Measurements from ENCODE around the gene CCDC91. TPM values are rescaled to one million over a fixed set of nuclear protein-coding genes. Genes with fewer than 3 reads are reported as not detected.

Gene CCDC91
- total and polyA plus RNA-seq, 2 of the 4 experiments (the other 2 are of a cell fraction): 8.6 to 14.7 TPM

GRCh38 chr12:28460420-28461130 is 270.3 kb downstream of the CCDC91 start:
- Histone ChIP-seq H4K5ac (ENCODE audit: low read depth, low read length) (no peak overlapping the region), H3K9me1 (ENCODE audit: insufficient read depth, low read length) (no peaks in the 10 kb centered on the region), H2AK5ac (ENCODE audit: low read depth, low read length) (no peak overlapping the region), H3K79me1 (ENCODE audit: low read depth in 1 of 2, low read length in 2 of 2) (no peaks in the 10 kb centered on the region), H2BK5ac (ENCODE audit: low read depth, low read length, poor library complexity, severe bottlenecking) (no peak overlapping the region), H3K36me3 (ENCODE audit: control insufficient read depth, insufficient read depth, low read length) (peaks cover 3% of the 10 kb centered on the region; the same call in 1 of the 2 replicates), H3K4me3 (ENCODE audit: insufficient read depth, low read depth, low read length) (no peak overlapping the region), H3K56ac (ENCODE audit: extremely low read depth, insufficient read depth, low read length) (no peak overlapping the region), H3K27me3 (ENCODE audit: control insufficient read depth, insufficient read depth, low read length) (no peaks in the 10 kb centered on the region), H2AFZ (replicated peaks; ENCODE audit: low read length, poor library complexity) (no peak overlapping the region), H2BK120ac (ENCODE audit: low read depth, low read length) (no peak overlapping the region), H2AK9ac (replicated peaks; ENCODE audit: low read depth, low read length, poor library complexity) (no peak overlapping the region), H2BK15ac (ENCODE audit: low read depth, low read length) (no peak overlapping the region), H3K4ac (ENCODE audit: low read depth, low read length) (no peak overlapping the region), H3K18ac (ENCODE audit: low read depth, low read length) (no peak overlapping the region), H3K9me3 (ENCODE audit: control insufficient read depth, insufficient read depth, low read length) (no peaks in the 10 kb centered on the region), H4K20me1 (ENCODE audit: insufficient read depth, low read length) (no peaks in the 10 kb centered on the region), H3K9ac (ENCODE audit: low read depth, low read length) (no peak overlapping the region), H3K4me1 (ENCODE audit: control insufficient read depth, insufficient read depth, low read length) (no peaks in the 10 kb centered on the region), H3K14ac (replicated peaks; ENCODE audit: low read depth, low read length) (no peak overlapping the region), H3K23ac (ENCODE audit: low read depth, low read length) (no peak overlapping the region), H3K4me2 (ENCODE audit: low read depth, low read length) (no peak overlapping the region), H4K8ac (ENCODE audit: low read depth in 2 of 2, low read length in 2 of 2) (no peak overlapping the region), H3K27ac (ENCODE audit: insufficient read depth, low read length) (no peak overlapping the region), H4K91ac (ENCODE audit: insufficient read depth, low read depth, low read length) (no peak overlapping the region), H2BK20ac (ENCODE audit: low read depth, low read length) (no peak overlapping the region)
- in situ Hi-C loops (cut with MboI; ENCODE audit: low sequenced_read_pairs): no loop called here
- WGBS, 2 experiments (ENCODE audit: extremely low coverage in 2 of 2, insufficient read length in 1 of 2): no CpG with 5 or more reads among the region's 2 CpGs
- intact Hi-C loops (cut with micrococcal nuclease): no loop called here
- dilution Hi-C loops (cut with HindIII; ENCODE audit: low sequenced_read_pairs, unreplicated experiment): no loop called here
- no TSS peak for BruUV-seq (replicated peaks)
- ChIA-PET POLR2A (ENCODE audit: unreplicated experiment) (no interaction called here), CTCF (no interaction called here)
- TF ChIP-seq BHLHE40 (IDR thresholded peaks at IDR 0.05; ENCODE audit: low read depth, low read length): no peak
- no peak for TF ChIP-seq FOS (IDR thresholded peaks at IDR 0.05; ENCODE audit: low read depth, low read length)
- TF ChIP-seq SMC3 (IDR thresholded peaks at IDR 0.05; ENCODE audit: low read depth, low read length): no peak
- no peak for TF ChIP-seq RAD21 (IDR thresholded peaks at IDR 0.05; ENCODE audit: low read length)
- TF ChIP-seq CEBPB (IDR thresholded peaks at IDR 0.05; ENCODE audit: low read depth, low read length): no peak
- TF ChIP-seq POLR2A (IDR thresholded peaks at IDR 0.05; ENCODE audit: low read depth, low read length): no peak
- TF ChIP-seq MAFK (IDR thresholded peaks at IDR 0.05; ENCODE audit: low read depth, low read length): no peak
- TF ChIP-seq CTCF (conservative IDR thresholded peaks at IDR 0.05; ENCODE audit: low read depth, low read length): no peak
- no peak for TF ChIP-seq NFE2L2 (IDR thresholded peaks at IDR 0.05; ENCODE audit: low read depth, low read length)
- TF ChIP-seq, protein P1, sequence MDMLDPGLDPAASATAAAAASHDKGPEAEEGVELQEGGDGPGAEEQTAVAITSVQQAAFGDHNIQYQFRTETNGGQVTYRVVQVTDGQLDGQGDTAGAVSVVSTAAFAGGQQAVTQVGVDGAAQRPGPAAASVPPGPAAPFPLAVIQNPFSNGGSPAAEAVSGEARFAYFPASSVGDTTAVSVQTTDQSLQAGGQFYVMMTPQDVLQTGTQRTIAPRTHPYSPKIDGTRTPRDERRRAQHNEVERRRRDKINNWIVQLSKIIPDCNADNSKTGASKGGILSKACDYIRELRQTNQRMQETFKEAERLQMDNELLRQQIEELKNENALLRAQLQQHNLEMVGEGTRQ (IDR thresholded peaks at IDR 0.05; ENCODE audit: low read depth, low read length): no peak
- TF ChIP-seq ELK1 (IDR thresholded peaks at IDR 0.05; ENCODE audit: borderline replicate concordance, low read depth, low read length): no peak
- TF ChIP-seq MAZ (IDR thresholded peaks at IDR 0.05; ENCODE audit: borderline replicate concordance, low read depth, low read length): no peak
- TF ChIP-seq RFX5 (IDR thresholded peaks at IDR 0.05; ENCODE audit: low read depth, low read length): no peak
- TF ChIP-seq MXI1 (IDR thresholded peaks at IDR 0.05; ENCODE audit: borderline replicate concordance, low read depth, low read length): no peak
- no peak for TF ChIP-seq CHD1 (IDR thresholded peaks at IDR 0.05; ENCODE audit: low read depth, low read length)
- TF ChIP-seq RCOR1 (IDR thresholded peaks at IDR 0.05; ENCODE audit: insufficient replicate concordance, low read length): no peak
- no peak for ATAC-seq (ENCODE audit: low read depth)
- DNase-seq: no peak

All from IMR-90 (cell line).